GM12878 (cell line): ENCODE results near the gene SLC9B1. TPM values are rescaled to one million over a fixed set of nuclear protein-coding genes. Genes with fewer than 3 reads are reported as not detected.

Experiments
- ATAC-seq: fragments of 200-7000 bp; cut with Tn5 transposase; 3 replicates; pipeline ENCODE4 v1.9.1; 2020; ENCODE audit warnings: mild to moderate bottlenecking, moderate library complexity
- BruUV-seq: library from RNA; stranded (reverse); fragments of 400-500 nt; replicated peaks from 2 replicates; lab custom pipeline; 2021; lab: Mats Ljungman, UMichigan
- CTCF ChIA-PET: fragments of 300-600 bp; sonication (Branson Sonifier 250); formaldehyde crosslinking; extraction: SDS; loops from one replicate; lab custom pipeline; 2021; ENCODE audit warnings: inconsistent platforms; lab: Yijun Ruan, JAX
- POLR2A ChIA-PET: fragments of 350-600 bp; formaldehyde crosslinking; extraction: SDS; loops from one replicate; lab custom pipeline; 2021; ENCODE audit warnings: inconsistent platforms; lab: Charles Lee
- RAD21 ChIA-PET: fragments of 300-600 bp; sonication (Branson Sonifier 250); formaldehyde crosslinking; loops from one replicate; lab custom pipeline; 2023; ENCODE audit warnings: antibody characterized with exemption; ENCODE audit not compliant: unreplicated experiment; lab: Charles Lee
- SMC1A ChIA-PET: fragments of 300-600 bp; sonication (Branson Sonifier 250); formaldehyde crosslinking; loops from one replicate; lab custom pipeline; 2023; ENCODE audit not compliant: unreplicated experiment, uncharacterized antibody; lab: Charles Lee
- DNase-seq: peaks from one replicate; pipeline ENCODE4 v3.0.0-alpha.2; 2011; ENCODE audit warnings: low read depth, low spot score
- FAIRE-seq: peaks from 3 replicates; lab custom pipeline; 2011; peaks lifted over from hg19 to GRCh38; lab: Jason Lieb, UNC
- H2AFZ ChIP-seq: 2 replicates; pipeline ENCODE4 v1.6.0; 2011; ENCODE audit warnings: low read depth, low read length, control low read depth; ENCODE audit not compliant: control insufficient read depth
- H3K27ac ChIP-seq: 2 replicates; pipeline ENCODE4 v1.5.1; 2011; ENCODE audit warnings: control low read depth; ENCODE audit not compliant: control insufficient read depth, insufficient read depth
- H3K27me3 ChIP-seq, 2 experiments: replicated peaks in 1 of 2; 2 replicates each; pipeline versions ENCODE4 v1.6.0 to v1.6.1; 2011; ENCODE audit warnings: low read length in 1 of 2; ENCODE audit not compliant: control insufficient read depth in 2 of 2, insufficient read depth in 2 of 2
- H3K36me3 ChIP-seq, 2 experiments: 2 replicates each; pipeline ENCODE4 v1.5.1; 2011; ENCODE audit warnings: low read length in 1 of 2; ENCODE audit not compliant: control insufficient read depth in 2 of 2, insufficient read depth in 2 of 2
- H3K4me1 ChIP-seq: 2 replicates; pipeline ENCODE4 v1.6.1; 2011; ENCODE audit warnings: mild to moderate bottlenecking, low read length, moderate library complexity, mixed read lengths; ENCODE audit not compliant: control insufficient read depth, insufficient read depth
- H3K4me2 ChIP-seq: 2 replicates; pipeline ENCODE4 v1.6.0; 2011; ENCODE audit warnings: control low read depth; ENCODE audit not compliant: control insufficient read depth, insufficient read depth
- H3K4me3 ChIP-seq: fragments of 200-600 bp; sonication (generic); 2 replicates; pipeline ENCODE4 v1.5.1; 2016
- H3K79me2 ChIP-seq: 2 replicates; pipeline ENCODE4 v1.6.0; 2011; ENCODE audit warnings: low read length; ENCODE audit not compliant: control insufficient read depth, insufficient read depth
- H3K9ac ChIP-seq: 2 replicates; pipeline ENCODE4 v1.8.0; 2011; ENCODE audit warnings: low read length, control low read depth, mixed read lengths; ENCODE audit not compliant: control insufficient read depth, insufficient read depth
- H3K9me3 ChIP-seq: replicated peaks from 3 replicates; pipeline ENCODE4 v1.5.1; 2011; ENCODE audit warnings: mild to moderate bottlenecking, low read length; ENCODE audit not compliant: control insufficient read depth, insufficient read depth
- H4K20me1 ChIP-seq: 2 replicates; pipeline ENCODE4 v1.6.0; 2011; ENCODE audit not compliant: control insufficient read depth, insufficient read depth
- BHLHE40 ChIP-seq, 2 experiments: fragments of 450-650 bp in 1 of 2; IDR thresholded peaks; 2 replicates each; pipeline ENCODE4 v1.6.1; 2011 to 2017; ENCODE audit warnings: low read depth in 2 of 2, borderline replicate concordance in 1 of 2, improper control_type of control experiment in 1 of 2, low read length in 1 of 2, mild to moderate bottlenecking in 1 of 2
- BMI1 ChIP-seq: fragments of 450-650 bp; IDR thresholded peaks from 2 replicates; pipeline ENCODE4 v1.6.1; 2016; ENCODE audit warnings: mild to moderate bottlenecking, moderate library complexity, borderline replicate concordance
- CEBPZ ChIP-seq: fragments of 150-350 bp; IDR thresholded peaks from 2 replicates; pipeline ENCODE4 v1.6.1; 2016; ENCODE audit warnings: low read depth, low read length
- CHD1 ChIP-seq: IDR thresholded peaks from 2 replicates; pipeline ENCODE4 v1.6.1; 2012; ENCODE audit warnings: low read depth, low read length, improper control_type of control experiment
- CHD4 ChIP-seq: fragments of 200-600 bp; sonication (generic); IDR thresholded peaks from 2 replicates; pipeline ENCODE4 v1.6.1; 2016; ENCODE audit warnings: mild to moderate bottlenecking
- E2F8 ChIP-seq: fragments of 450-650 bp; IDR thresholded peaks from 2 replicates; pipeline ENCODE4 v1.6.1; 2018; ENCODE audit warnings: mild to moderate bottlenecking, low read depth, moderate library complexity; ENCODE audit not compliant: partially characterized antibody
- HCFC1 ChIP-seq: fragments of 150-350 bp; IDR thresholded peaks from 2 replicates; pipeline ENCODE4 v1.6.1; 2014; ENCODE audit warnings: low read length
- HDAC2 ChIP-seq: fragments of 200-600 bp; sonication (generic); IDR thresholded peaks from 2 replicates; pipeline ENCODE4 v1.6.1; 2017
- MTA3 ChIP-seq: IDR thresholded peaks from 2 replicates; pipeline ENCODE4 v1.6.1; 2012; ENCODE audit warnings: low read length, inconsistent platforms, borderline replicate concordance
- NFIC ChIP-seq: IDR thresholded peaks from 2 replicates; pipeline ENCODE4 v1.6.1; 2012; ENCODE audit warnings: low read depth, mild to moderate bottlenecking, inconsistent platforms, low read length, moderate library complexity
- NFYA ChIP-seq: IDR thresholded peaks from 2 replicates; pipeline ENCODE4 v1.6.1; 2011; ENCODE audit warnings: low read depth, mild to moderate bottlenecking, low read length, improper control_type of control experiment, borderline replicate concordance
- SMAD1 ChIP-seq: fragments of 450-650 bp; IDR thresholded peaks from 2 replicates; pipeline ENCODE4 v1.6.1; 2018; ENCODE audit warnings: mild to moderate bottlenecking, low read depth; ENCODE audit not compliant: partially characterized antibody
- TARDBP ChIP-seq: IDR thresholded peaks from 2 replicates; pipeline ENCODE4 v1.6.1; 2016; ENCODE audit warnings: borderline replicate concordance
- TCF3 ChIP-seq: IDR thresholded peaks from 2 replicates; pipeline ENCODE4 v1.6.1; 2012; ENCODE audit warnings: low read depth, mild to moderate bottlenecking, low read length, borderline replicate concordance; ENCODE audit not compliant: insufficient read depth
- USF2 ChIP-seq: IDR thresholded peaks from 2 replicates; pipeline ENCODE4 v1.6.1; 2011; ENCODE audit warnings: low read depth, low read length, improper control_type of control experiment, borderline replicate concordance
- ZBED1 ChIP-seq: IDR thresholded peaks from 2 replicates; pipeline ENCODE4 v1.6.1; 2016; ENCODE audit warnings: borderline replicate concordance
- ZBTB33 ChIP-seq: fragments of 450-650 bp; IDR thresholded peaks from 2 replicates; pipeline ENCODE4 v1.6.1; 2017; ENCODE audit warnings: mild to moderate bottlenecking
- WGBS: methylation state at CpG from one replicate; pipeline ENCODE4 v1.1.6; 2016; ENCODE audit warnings: low lambda C conversion rate; ENCODE audit not compliant: insufficient replicate concordance, insufficient coverage; ENCODE audit errors: missing lambda C conversion rate; 5-methylcytosine and 5-hydroxymethylcytosine counted together
- in situ Hi-C: fragments of 300-500 bp; cut with MboI; formaldehyde crosslinking; loops from 9 replicates; pipeline ENCODE4 v1.14.3; 2018; ENCODE audit warnings: mixed read lengths
- intact Hi-C: fragments of 100-400 bp; cut with micrococcal nuclease; formaldehyde crosslinking; loops from one replicate; pipeline ENCODE4 v1.14.2; 2022; ENCODE audit not compliant: unreplicated experiment
- polyA plus RNA-seq, 11 experiments: library from polyadenylated mRNA; depleted of rRNA in 4 of 11; unstranded in 6 of 11; stranded (reverse) in 5 of 11; fragments of >200 nt; fragmentation: Nextera tagmentation in 4 of 11; fragmentation: Illumina TruSeq in 1 of 11; extraction: Ambion mirVana in 4 of 11; extraction: Trizol in 1 of 11; gene quantifications; 1 replicate in 1 of 11; 2 replicates in 10 of 11; pipeline versions ENCODE4 v1.2.1 to v1.2.3, GENCODE V29; 2011 to 2016; ENCODE audit warnings: inconsistent platforms in 2 of 11, missing spikeins in 2 of 11, low read depth in 1 of 11
- total RNA-seq, 4 experiments: library from RNA; depleted of rRNA in 3 of 4; stranded (reverse); fragments of >200 nt in 3 of 4; fragmentation: Illumina TruSeq in 1 of 4; extraction: Trizol in 1 of 4; gene quantifications; 2 replicates each; pipeline versions ENCODE4 v1.2.1 to v1.2.3, GENCODE V29; 2013 to 2021

SLC9B1 gene
- total and polyA plus RNA-seq, 10 of the 15 experiments (the other 5 are each of a cell fraction or from before 2014, with no cell fraction given): 1.0 to 3.5 (median 1.8) TPM

- CTCF ChIA-PET: no interaction called here
- no peak overlapping the region for H2AFZ ChIP-seq
- no peaks in the 10 kb centered on the region for H3K27me3 ChIP-seq
- H3K79me2 ChIP-seq: peaks cover 15% of the 10 kb centered on the region
- H3K27ac ChIP-seq: no peak overlapping the region
- ATAC-seq: no peak
- H3K9ac ChIP-seq: no peak overlapping the region
- no TSS peak for BruUV-seq
- WGBS: 83% methylated on average over 3 of the region's 3 CpGs
- RAD21 ChIA-PET: no interaction called here
- no peaks in the 10 kb centered on the region for H3K4me1 ChIP-seq
- H3K9me3 ChIP-seq: peaks cover 22% of the 10 kb centered on the region
- no peak overlapping the region for H3K4me2 ChIP-seq
- intact Hi-C loops: loop anchor here (10.0 kb wide), 1 partner anchor 534 kb away; the partner anchor contains the start of gene SLC39A8
- in situ Hi-C loops: no loop called here
- H3K4me3 ChIP-seq: no peak overlapping the region
- POLR2A ChIA-PET: no interaction called here
- H3K36me3 ChIP-seq: peaks cover 0 to 13% of the 10 kb centered on the region in 2 experiments; a peak in 1 of 4 replicates
- SMC1A ChIA-PET: interaction anchor here (0.5 kb wide), 1 partner anchor 167 kb away, joined by 3 read pairs; no protein-coding TSS in a partner anchor
- H4K20me1 ChIP-seq: no peaks in the 10 kb centered on the region
- DNase-seq: no peak
- FAIRE-seq: no peak
- TF ChIP-seq CHD4 (no peak), TCF3 (no peak), CHD1 (no peak), HDAC2 (no peak), MTA3 (no peak), NFIC (no peak), TARDBP (no peak), USF2 (no peak), E2F8 (no peak), SMAD1 (no peak), BHLHE40 (IDR thresholded peaks at IDR 0.05; ENCODE audit: borderline replicate concordance in 1 of 2, low read depth in 2 of 2, low read length in 1 of 2) (no peak), ZBTB33 (no peak), CEBPZ (no peak), BMI1 (no peak), HCFC1 (no peak), ZBED1 (no peak), NFYA (no peak)
Observed at GRCh38 chr4:102878901-102879300, 140.6 kb downstream of the SLC9B1 start.
